H1 (cell line): ENCODE results near the gene TRIM71. TPM values are rescaled to one million over a fixed set of nuclear protein-coding genes. Genes with fewer than 3 reads are reported as not detected.

ENCODE experiments used
- CTCF ChIA-PET: fragments of 300-600 bp; sonication (Branson Sonifier 250); formaldehyde crosslinking; loops from one replicate; lab custom pipeline; 2021; ENCODE audit not compliant: partially characterized antibody; lab: Charles Lee
- POLR2A ChIA-PET: fragments of 300-600 bp; sonication (Branson Sonifier 250); formaldehyde crosslinking; loops from one replicate; lab custom pipeline; 2021; ENCODE audit warnings: inconsistent platforms; ENCODE audit not compliant: partially characterized antibody; lab: Charles Lee
- DNase-seq, 2 experiments: peaks; one replicate each; pipeline versions ENCODE4 v3.0.0 to v3.0.0-alpha.2; 2010 to 2022; ENCODE audit warnings: low spot score in 2 of 2, low read depth in 1 of 2, mixed read lengths in 1 of 2
- FAIRE-seq: peaks from 2 replicates; lab custom pipeline; 2011; peaks lifted over from hg19 to GRCh38; lab: Jason Lieb, UNC
- H2AFZ ChIP-seq: 2 replicates; pipeline ENCODE4 v1.8.1; 2012; ENCODE audit warnings: low read length, inconsistent platforms
- H2AK5ac ChIP-seq: 2 replicates; pipeline ENCODE4 v1.6.1; 2013; ENCODE audit warnings: low read depth, low read length
- H2BK120ac ChIP-seq: replicated peaks from 2 replicates; pipeline ENCODE3; 2013; ENCODE audit warnings: low read depth, low read length, inconsistent platforms
- H2BK12ac ChIP-seq: 2 replicates; pipeline ENCODE4 v1.6.1; 2013; ENCODE audit warnings: low read depth, low read length
- H2BK15ac ChIP-seq: 2 replicates; pipeline ENCODE4 v1.6.1; 2013; ENCODE audit warnings: low read length
- H2BK20ac ChIP-seq: 2 replicates; pipeline ENCODE4 v1.6.1; 2013; ENCODE audit warnings: low read length
- H2BK5ac ChIP-seq: 2 replicates; pipeline ENCODE4 v1.6.1; 2013; ENCODE audit warnings: low read depth, low read length
- H3K14ac ChIP-seq: 2 replicates; pipeline ENCODE4 v1.6.1; 2013; ENCODE audit warnings: inconsistent platforms; ENCODE audit not compliant: insufficient read length
- H3K18ac ChIP-seq: 2 replicates; pipeline ENCODE4 v1.6.1; 2013; ENCODE audit warnings: low read length; ENCODE audit errors: extremely low read depth
- H3K23ac ChIP-seq: 2 replicates; pipeline ENCODE4 v1.6.1; 2013; ENCODE audit warnings: inconsistent platforms; ENCODE audit not compliant: insufficient read length
- H3K23me2 ChIP-seq: 2 replicates; pipeline ENCODE4 v1.6.1; 2013; ENCODE audit warnings: low read depth, low read length
- H3K27ac ChIP-seq: 2 replicates; pipeline ENCODE4 v1.6.1; 2011; ENCODE audit warnings: low read depth, low read length, inconsistent platforms
- H3K27me3 ChIP-seq, 4 experiments: replicated peaks in 1 of 4; 1 replicate in 1 of 4; 2 replicates in 3 of 4; pipeline versions ENCODE4 v1.6.1 to v1.8.1; 2011 to 2013; ENCODE audit warnings: low read length in 3 of 4, mild to moderate bottlenecking in 3 of 4, inconsistent platforms in 2 of 4, mixed read lengths in 2 of 4, moderate library complexity in 1 of 4; ENCODE audit not compliant: control insufficient read depth in 3 of 4, insufficient read depth in 3 of 4; ENCODE audit errors: extremely low read depth in 1 of 4
- H3K36me3 ChIP-seq, 4 experiments: 2 replicates each; pipeline versions ENCODE4 v1.6.1 to v1.8.1; 2011 to 2013; ENCODE audit warnings: mild to moderate bottlenecking in 4 of 4, low read length in 3 of 4, moderate library complexity in 2 of 4, control low read depth in 1 of 4, inconsistent platforms in 1 of 4; ENCODE audit not compliant: insufficient read depth in 4 of 4, control insufficient read depth in 2 of 4
- H3K4ac ChIP-seq: replicated peaks from 2 replicates; pipeline ENCODE3; 2013; ENCODE audit warnings: low read length, low read depth, mixed read lengths, inconsistent platforms; ENCODE audit not compliant: insufficient read length
- H3K4me1 ChIP-seq, 4 experiments: replicated peaks in 1 of 4; 1 replicate in 1 of 4; 2 replicates in 3 of 4; pipeline versions ENCODE4 v1.6.1 to v1.8.1; 2011 to 2013; ENCODE audit warnings: low read length in 3 of 4, inconsistent platforms in 2 of 4, mixed read lengths in 1 of 4; ENCODE audit not compliant: insufficient read depth in 4 of 4, control insufficient read depth in 3 of 4
- H3K4me2 ChIP-seq, 2 experiments: 2 replicates each; pipeline versions ENCODE4 v1.6.1 to v1.8.1; 2011 to 2013; ENCODE audit warnings: low read depth in 2 of 2, low read length in 2 of 2, control low read depth in 1 of 2, inconsistent platforms in 1 of 2, mild to moderate bottlenecking in 1 of 2; ENCODE audit not compliant: insufficient read depth in 1 of 2
- H3K4me3 ChIP-seq, 4 experiments: fragments of 200-600, 300-600 bp in 1 of 4; sonication (generic), shearing (Covaris generic), sonication (Bioruptor Twin) in 1 of 4; 2 replicates each; pipeline versions ENCODE4 v1.5.1 to v1.8.1; 2011 to 2016; ENCODE audit warnings: low read length in 4 of 4, low read depth in 3 of 4, control low read depth in 2 of 4, inconsistent platforms in 2 of 4, mild to moderate bottlenecking in 2 of 4, mixed read lengths in 1 of 4, moderate library complexity in 1 of 4; ENCODE audit not compliant: insufficient read depth in 2 of 4; ENCODE audit errors: extremely low read depth in 1 of 4
- H3K56ac ChIP-seq: replicated peaks from 2 replicates; pipeline ENCODE3; 2013; ENCODE audit warnings: low read depth, mild to moderate bottlenecking, mixed read lengths, low read length, inconsistent platforms; ENCODE audit not compliant: insufficient read length
- H3K79me1 ChIP-seq: 2 replicates; pipeline ENCODE4 v1.6.1; 2013; ENCODE audit warnings: low read depth, low read length, control low read depth
- H3K79me2 ChIP-seq, 2 experiments: 2 replicates each; pipeline versions ENCODE4 v1.6.1 to v1.8.1; 2012 to 2013; ENCODE audit warnings: low read length in 2 of 2, mild to moderate bottlenecking in 2 of 2, inconsistent platforms in 1 of 2; ENCODE audit not compliant: insufficient read depth in 2 of 2, control insufficient read depth in 1 of 2
- H3K9ac ChIP-seq, 4 experiments: replicated peaks in 1 of 4; 1 replicate in 1 of 4; 2 replicates in 3 of 4; pipeline versions ENCODE4 v1.6.1 to v1.8.1; 2011 to 2013; ENCODE audit warnings: low read depth in 3 of 4, low read length in 3 of 4, control low read depth in 2 of 4, mild to moderate bottlenecking in 2 of 4, moderate library complexity in 2 of 4, inconsistent platforms in 1 of 4; ENCODE audit errors: extremely low read depth in 1 of 4
- H3K9me3 ChIP-seq, 2 experiments: 2 replicates each; pipeline versions ENCODE4 v1.6.1 to v1.8.1; 2012 to 2013; ENCODE audit warnings: mild to moderate bottlenecking in 2 of 2, moderate library complexity in 2 of 2, control low read depth in 1 of 2, inconsistent platforms in 1 of 2, low read depth in 1 of 2, low read length in 1 of 2, mixed read lengths in 1 of 2; ENCODE audit not compliant: insufficient read depth in 2 of 2
- H4K20me1 ChIP-seq, 2 experiments: replicated peaks in 1 of 2; 2 replicates each; pipeline versions ENCODE3 to v1.8.1; 2011 to 2013; ENCODE audit warnings: inconsistent platforms in 2 of 2, low read length in 2 of 2, mild to moderate bottlenecking in 1 of 2; ENCODE audit not compliant: insufficient read depth in 2 of 2, control insufficient read depth in 1 of 2
- H4K5ac ChIP-seq: 2 replicates; pipeline ENCODE4 v1.6.1; 2013; ENCODE audit warnings: low read length, low read depth, mixed read lengths, inconsistent platforms; ENCODE audit not compliant: insufficient read length
- H4K8ac ChIP-seq: 2 replicates; pipeline ENCODE4 v1.8.0; 2013; ENCODE audit warnings: mild to moderate bottlenecking, moderate library complexity, low read length, inconsistent platforms; ENCODE audit not compliant: insufficient read depth; ENCODE audit errors: extremely low read depth
- H4K91ac ChIP-seq: replicated peaks from 2 replicates; pipeline ENCODE3; 2013; ENCODE audit warnings: low read length, mixed read lengths, inconsistent platforms; ENCODE audit not compliant: insufficient read length
- POLR2AphosphoS5 ChIP-seq: IDR thresholded peaks from 2 replicates; pipeline ENCODE4 v1.6.1; 2011; ENCODE audit warnings: low read depth, low read length
- SIN3A ChIP-seq, 2 experiments: IDR thresholded peaks in 1 of 2; conservative IDR thresholded peaks in 1 of 2; 2 replicates each; pipeline ENCODE4 v1.6.1; 2011 to 2012; ENCODE audit warnings: low read length in 2 of 2, improper control_type of control experiment in 1 of 2, low read depth in 1 of 2, mild to moderate bottlenecking in 1 of 2
- WGBS, 2 experiments: shearing (Covaris generic) in 1 of 2; methylation state at CpG; one replicate each; pipeline versions ENCODE4 v1.1.6 to v1.1.7; 2013 to 2015; ENCODE audit warnings: low lambda C conversion rate in 2 of 2, mixed read lengths in 2 of 2, inconsistent platforms in 1 of 2, low coverage in 1 of 2, missing lambda C conversion rate in 1 of 2; ENCODE audit not compliant: insufficient replicate concordance in 2 of 2, insufficient coverage in 1 of 2, insufficient read length in 1 of 2; ENCODE audit errors: extremely low coverage in 1 of 2, missing lambda C conversion rate in 1 of 2; 5-methylcytosine and 5-hydroxymethylcytosine counted together
- polyA plus RNA-seq, 7 experiments: library from polyadenylated mRNA; depleted of rRNA in 3 of 7; stranded (reverse) in 5 of 7; unstranded in 2 of 7; fragments of >200 nt in 5 of 7; fragments of 200-250 nt in 2 of 7; gene quantifications; 1 replicate in 5 of 7; 2 replicates in 1 of 7; 4 replicates in 1 of 7; pipeline versions ENCODE4 v1.2.1 to v1.2.3, GENCODE V29; 2011 to 2013; ENCODE audit warnings: missing spikeins in 2 of 7, mixed read lengths in 2 of 7
- total RNA-seq: library from RNA; stranded (reverse); fragmentation: NEBNext Ultra II Directional; extraction: Animal tissue kit (Norgen Biotek cat#: 25700); gene quantifications from 2 replicates; pipeline ENCODE4 v1.2.1, GENCODE V29; 2021

TRIM71 gene
- total and polyA plus RNA-seq, 2 of the 8 experiments (the other 6 are each of a cell fraction or from before 2014, with no cell fraction given), result 53.7 to 293 TPM

DNA sequence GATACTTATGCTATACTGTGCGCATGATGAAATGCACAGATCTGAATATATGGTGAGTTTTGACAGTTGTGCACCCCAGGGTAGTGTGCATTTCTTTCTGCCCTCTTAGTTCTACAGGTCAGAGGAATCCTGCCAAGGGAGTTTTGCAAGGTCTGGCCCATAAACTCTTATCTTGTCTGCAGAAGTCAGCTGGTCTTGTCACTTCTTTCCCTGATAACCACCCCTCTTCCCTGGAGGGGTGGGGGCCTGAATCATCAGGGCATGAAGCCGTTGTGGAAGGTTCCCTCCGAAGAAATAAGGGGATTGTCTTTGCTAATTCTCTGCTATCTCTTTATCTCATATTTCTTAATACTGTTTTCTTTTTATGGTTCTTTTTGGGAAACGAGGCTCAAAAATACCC, 30.4 kb downstream of the TRIM71 start:
- ChIA-PET CTCF (interaction anchor here (0.7 to 5.5 kb wide), 4 partner anchors 12 to 50 kb away, joined by 3 to 34 read pairs (median 4); no protein-coding TSS in a partner anchor), POLR2A (interaction anchor here (0.7 to 10.2 kb wide), 10 partner anchors 9 to 50 kb away, joined by 3 to 104 read pairs (median 8); no protein-coding TSS in a partner anchor)
- Histone ChIP-seq H3K18ac (no peak overlapping the region), H3K4me1 (peaks cover 40 to 63% (median 51%) of the 10 kb centered on the region in 4 experiments), H3K23me2 (0 out of 2 replicates have a peak, but pooled peaks cover 2% of the 10 kb centered on the region), H2AFZ (no peak overlapping the region), H3K23ac (no peak overlapping the region), H3K79me1 (peaks cover 2% of the 10 kb centered on the region), H4K8ac (no peak overlapping the region), H4K91ac (no peak overlapping the region), H3K79me2 (peaks cover 80 to 98% of the 10 kb centered on the region in 2 experiments), H4K5ac (no peak overlapping the region), H3K9me3 (no peaks in the 10 kb centered on the region), H2BK12ac (no peak overlapping the region), H3K4me2 (peak overlapping the region; percentile 51 to 81), H3K4me3 (peak overlapping the region in 1 of 4 experiments; percentile 37; a peak in 1 of 8 replicates), H2BK5ac (no peak overlapping the region), H3K56ac (no peak overlapping the region), H2BK20ac (no peak overlapping the region), H3K27ac (no peak overlapping the region), H2BK120ac (no peak overlapping the region)
- DNase-seq, result no peak
- 52% methylated on average over 4 of the region's 4 CpGs; no CpG with 5 or more reads in 1 of the 2 experiments for WGBS, 2 experiments
- TF ChIP-seq POLR2AphosphoS5, result 0 out of 2 replicates have a peak, but pooled peaks have one; percentile 28
- no peak for TF ChIP-seq SIN3A (conservative IDR thresholded peaks at IDR 0.05 in 1 of 2, IDR thresholded peaks at IDR 0.05 in 1 of 2; ENCODE audit: low read depth in 1 of 2, low read length in 2 of 2)
- TF ChIP-seq, all 59 proteins: peak for 1
- no peak overlapping the region for H2AK5ac ChIP-seq
- no peaks in the 10 kb centered on the region for H3K27me3 ChIP-seq
- peaks cover 54 to 59% of the 10 kb centered on the region in 2 experiments for H4K20me1 ChIP-seq
- no peak overlapping the region for H3K9ac ChIP-seq
- H3K14ac ChIP-seq, result no peak overlapping the region
- no peaks in the 10 kb centered on the region for H3K36me3 ChIP-seq
- H3K4ac ChIP-seq, result no peak overlapping the region
- FAIRE-seq, result no peak
- no peak overlapping the region for H2BK15ac ChIP-seq
